HUDEP-2 (cell line): Measurements from ENCODE around the gene KIZ.

Source experiments
- DNase-seq, 76 experiments: peaks; one replicate each; lab custom pipeline; 2025; ENCODE audit not compliant: unreplicated experiment in 76 of 76; lab: John Stamatoyannopoulos, UW

The KIZ gene

DNA sequence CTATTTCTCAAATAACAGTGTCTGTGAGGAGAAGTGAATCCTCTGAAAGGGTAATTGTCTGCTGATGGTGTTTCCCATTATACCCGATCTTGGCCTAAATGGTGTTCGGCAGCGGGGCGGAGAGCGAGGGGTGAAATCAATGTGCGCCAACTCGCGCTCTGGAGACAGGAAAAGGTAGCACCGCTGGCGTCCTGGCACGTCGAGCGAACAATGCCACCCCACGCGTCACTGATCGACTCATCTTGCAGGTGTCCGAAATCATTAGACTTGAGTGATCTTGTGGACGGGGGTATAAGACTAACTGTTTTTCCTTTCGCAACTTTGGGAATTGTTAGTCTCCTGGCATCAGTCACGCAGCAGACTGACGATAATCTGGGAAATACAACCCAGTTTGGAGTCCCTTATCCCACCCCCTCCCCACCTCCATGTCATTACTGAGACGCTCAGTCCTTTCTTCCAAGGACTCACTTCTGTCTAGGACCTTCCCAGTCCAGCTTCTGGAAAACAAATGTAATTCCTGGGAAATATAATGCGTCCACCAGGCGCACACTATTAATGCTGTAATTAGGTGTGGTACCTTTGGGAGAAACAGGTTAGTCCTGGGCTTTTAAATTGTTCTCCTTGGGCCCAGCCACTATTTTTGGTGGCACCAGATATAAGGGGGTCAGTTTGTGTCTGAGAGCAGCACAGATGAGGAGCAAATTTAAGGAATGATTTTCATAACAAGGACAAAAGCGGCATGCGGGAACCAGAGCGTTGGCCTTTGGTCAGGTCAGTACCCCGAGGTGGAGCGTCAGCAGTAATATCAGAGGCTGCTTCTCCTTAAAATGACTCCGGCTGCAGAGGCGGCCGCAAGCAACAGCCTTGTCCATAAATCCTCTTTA is 22.1 kb upstream of the KIZ start:
- DNase-seq: no peak

- DNase-seq: no peak
Observed at GRCh38 chr20:21104466-21104761, 21.5 kb upstream of the KIZ start.

DNA sequence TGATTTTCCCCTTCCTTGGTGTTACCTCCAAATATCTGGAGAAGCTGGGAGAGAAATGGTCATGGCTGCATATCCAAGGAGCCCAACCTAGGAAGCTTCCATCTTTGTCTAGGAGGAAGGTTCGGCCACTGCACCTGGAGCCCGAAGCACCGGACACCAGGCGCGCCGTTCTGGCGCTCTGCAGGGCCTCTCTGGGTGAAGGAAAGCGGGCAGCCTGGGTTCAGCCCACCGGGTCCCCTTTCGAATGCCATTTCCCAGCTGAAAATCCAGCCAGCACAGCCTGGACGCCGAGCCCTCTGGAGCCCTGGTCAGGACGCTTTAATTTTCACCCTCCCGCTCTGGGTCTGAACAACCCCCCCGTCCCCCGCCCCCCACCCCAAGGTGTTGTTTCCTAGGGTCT is 21.0 kb upstream of the KIZ start:
- no peak for DNase-seq

GRCh38 chr20:21105429-21106170 is 20.3 kb upstream of the KIZ start:
- DNase-seq: no peak

GRCh38 chr20:21106171-21107017 is 19.5 kb upstream of the KIZ start, which contains the start of gene LINC00237:
TSS of gene LINC00237 (minus strand) at chr20:21106358.
- no peak for DNase-seq

GRCh38 chr20:21109144-21109543 is 16.7 kb upstream of the KIZ start:
- no peak for DNase-seq

DNA sequence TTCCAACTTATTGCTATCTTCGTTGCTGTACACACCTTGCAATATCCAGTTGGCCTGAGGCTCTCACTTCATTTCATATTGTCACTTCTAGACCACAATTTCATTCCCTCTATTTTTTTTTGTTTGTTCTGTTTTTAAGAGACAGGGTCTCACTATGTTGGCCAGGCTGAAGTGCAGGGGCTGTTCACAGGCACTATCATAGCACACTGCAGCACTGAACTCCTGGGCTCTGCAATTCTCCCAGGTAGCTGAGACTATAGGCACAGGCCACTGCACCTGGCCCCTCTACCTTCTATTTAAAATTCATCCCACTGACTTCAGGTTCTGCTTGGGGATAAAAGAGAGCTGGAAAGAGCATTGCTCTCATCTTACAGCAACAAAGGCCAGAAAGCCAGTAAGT is 15.1 kb upstream of the KIZ start:
- no peak for DNase-seq

DNA sequence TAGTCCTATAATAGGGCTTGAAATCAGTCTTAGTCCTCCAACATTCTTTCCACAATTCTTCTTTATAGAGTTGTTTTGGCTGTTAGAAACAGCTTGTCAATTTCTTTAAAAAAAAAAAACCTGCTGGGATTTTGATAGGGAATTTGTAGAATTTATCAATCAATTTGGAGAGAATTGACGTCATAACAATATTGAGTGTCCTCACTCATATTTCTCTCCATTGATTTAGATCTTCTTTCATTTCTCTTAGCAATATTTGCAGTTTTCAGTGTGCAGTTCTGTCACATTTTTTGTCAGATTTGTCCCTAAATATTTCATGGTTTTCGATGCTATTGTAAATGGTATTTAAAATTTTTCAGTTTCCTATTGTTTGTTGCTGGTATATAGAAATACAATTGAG is 14.5 kb upstream of the KIZ start:
- DNase-seq: no peak

- DNase-seq: no peak
Observed at GRCh38 chr20:21113697-21114096, 12.2 kb upstream of the KIZ start.

GRCh38 chr20:21114584-21114983 is 11.3 kb upstream of the KIZ start:
- no peak for DNase-seq

GRCh38 chr20:21117521-21117920 is 8.4 kb upstream of the KIZ start:
- no peak for DNase-seq

DNA sequence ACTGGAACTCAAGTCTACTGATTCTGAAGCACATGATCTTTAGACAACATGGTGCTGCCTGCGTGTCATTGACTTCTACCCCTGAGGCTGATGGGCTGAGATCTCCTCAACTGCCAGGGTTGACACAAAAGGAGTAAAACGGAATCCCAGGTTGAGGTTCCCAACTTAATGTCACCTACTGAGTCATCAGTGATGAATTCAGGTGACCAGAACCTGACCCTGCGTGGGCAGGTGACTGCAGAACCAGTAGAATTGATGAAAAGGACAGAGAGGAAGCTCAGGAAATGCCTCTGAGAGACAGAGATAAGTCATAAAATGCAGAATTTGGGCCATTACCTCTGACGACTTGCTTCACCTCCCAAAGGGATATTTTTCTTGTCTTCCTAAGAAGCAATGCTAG is 7.7 kb upstream of the KIZ start:
- no peak for DNase-seq

- DNase-seq: no peak
Observed at GRCh38 chr20:21118782-21119181, 7.1 kb upstream of the KIZ start.

DNA sequence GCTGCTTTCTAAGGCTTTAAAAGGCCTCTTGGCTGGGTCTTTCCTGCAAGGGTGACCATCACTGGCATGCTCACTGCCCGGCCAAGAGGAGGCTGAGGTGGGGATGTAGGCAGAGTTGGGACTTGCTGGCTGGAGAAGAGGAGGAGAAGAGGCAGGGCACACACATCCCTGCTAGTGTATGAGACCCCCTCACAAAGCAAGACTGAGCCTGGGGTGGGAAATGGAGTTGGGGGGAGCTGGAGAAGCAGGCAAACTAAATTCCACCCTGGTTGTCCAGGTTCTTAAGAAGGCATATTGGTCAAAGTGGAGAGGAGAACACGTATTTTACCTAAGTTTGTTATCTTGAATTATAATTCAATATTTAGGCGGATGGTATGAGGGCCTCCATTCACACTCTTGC is 1.7 kb upstream of the KIZ start:
- no peak for DNase-seq

DNA sequence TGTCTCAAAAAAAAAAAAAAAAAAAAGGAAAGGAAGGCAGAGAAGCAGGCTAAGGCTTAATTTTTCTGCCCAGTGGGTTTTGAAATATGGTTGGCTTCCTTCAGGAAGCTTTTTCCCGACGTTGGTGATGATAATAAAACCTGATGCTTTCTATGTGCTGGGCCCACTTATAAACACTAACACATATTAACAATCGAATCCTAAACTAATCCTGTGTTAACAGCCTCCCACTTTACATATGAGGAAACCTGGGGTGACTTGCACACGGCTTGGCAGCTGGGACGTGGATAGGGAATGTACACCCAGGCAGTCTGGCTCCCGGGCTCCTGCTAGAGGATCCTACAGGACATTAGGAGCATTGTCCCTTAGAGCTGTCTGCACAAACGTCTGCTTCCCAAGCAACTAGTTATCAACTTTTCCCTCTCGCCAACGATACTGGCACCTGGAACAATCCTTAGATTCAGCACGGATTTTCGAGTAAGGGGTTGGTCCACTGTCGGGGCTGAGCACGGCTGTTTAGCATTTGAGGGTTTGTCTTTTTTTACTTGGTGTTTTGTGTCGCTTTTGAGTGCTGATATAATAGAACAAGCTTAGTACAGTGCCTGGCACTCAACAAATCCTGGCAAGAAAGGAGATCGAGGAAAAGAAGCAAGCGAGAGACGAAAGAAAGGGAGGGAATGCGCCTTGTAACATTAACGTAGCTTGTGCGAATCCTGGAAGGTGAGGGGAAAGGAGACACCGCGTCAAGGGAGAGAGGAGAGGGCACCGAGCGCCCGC is 622 bp upstream of the KIZ start:
- peak in 3 of 76 experiments; percentile 28 to 41 (median 37) for DNase-seq

DNA sequence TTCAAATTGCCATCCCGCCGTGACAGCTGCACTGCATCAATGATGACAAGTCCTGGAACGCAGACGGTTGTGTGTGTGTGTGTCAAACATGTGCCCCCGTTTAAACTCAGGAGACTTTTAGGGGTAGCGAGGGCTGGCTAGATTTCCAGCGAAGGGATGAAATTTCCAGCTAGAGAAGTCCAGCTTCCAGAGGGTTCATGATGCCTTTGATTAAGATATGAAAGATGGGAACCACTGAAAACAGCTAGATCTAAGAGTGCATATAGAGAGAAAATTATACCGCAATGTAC is 644 bp downstream of the KIZ start:
- no peak for DNase-seq

GRCh38 chr20:21127201-21127981 is 1.5 kb downstream of the KIZ start:
- no peak for DNase-seq

- DNase-seq: no peak
Observed at GRCh38 chr20:21129861-21130260, 4.0 kb downstream of the KIZ start.

DNA sequence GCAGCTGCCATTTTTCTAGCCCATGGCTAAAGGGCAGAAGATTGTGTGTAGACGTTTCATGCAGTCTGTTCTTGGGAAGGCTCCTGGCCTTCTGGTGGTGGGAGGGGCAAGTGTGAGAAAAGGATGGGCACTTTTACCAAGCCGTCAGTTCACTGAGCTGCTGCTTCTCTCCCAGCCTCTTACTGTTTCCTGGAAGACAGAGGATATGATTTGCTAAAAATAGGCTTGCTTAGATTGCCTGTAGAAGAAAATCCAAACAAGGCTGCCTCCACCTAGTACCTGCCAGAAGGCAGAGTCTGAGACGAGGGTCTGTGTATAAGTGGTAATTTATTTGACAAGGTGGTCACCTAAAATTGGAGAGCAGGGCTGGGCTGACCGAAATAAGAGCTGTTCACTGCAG is 7.5 kb downstream of the KIZ start:
- no peak for DNase-seq
